Measurements from ENCODE around the gene PPP1R3F.
"Not testable (repeated sequence)": the region's sequence is repeated elsewhere in the genome, so short reads cannot be mapped to it uniquely, and the experiment has no call there.

Gene PPP1R3F

GRCh38 chrX:49300703-49301102 lies 31.1 kb downstream of the PPP1R3F start:
- H3K4me3 ChIP-seq (ENCODE audit: low read depth, low read length), result no peak overlapping the region
- TF ChIP-seq, protein P1, sequence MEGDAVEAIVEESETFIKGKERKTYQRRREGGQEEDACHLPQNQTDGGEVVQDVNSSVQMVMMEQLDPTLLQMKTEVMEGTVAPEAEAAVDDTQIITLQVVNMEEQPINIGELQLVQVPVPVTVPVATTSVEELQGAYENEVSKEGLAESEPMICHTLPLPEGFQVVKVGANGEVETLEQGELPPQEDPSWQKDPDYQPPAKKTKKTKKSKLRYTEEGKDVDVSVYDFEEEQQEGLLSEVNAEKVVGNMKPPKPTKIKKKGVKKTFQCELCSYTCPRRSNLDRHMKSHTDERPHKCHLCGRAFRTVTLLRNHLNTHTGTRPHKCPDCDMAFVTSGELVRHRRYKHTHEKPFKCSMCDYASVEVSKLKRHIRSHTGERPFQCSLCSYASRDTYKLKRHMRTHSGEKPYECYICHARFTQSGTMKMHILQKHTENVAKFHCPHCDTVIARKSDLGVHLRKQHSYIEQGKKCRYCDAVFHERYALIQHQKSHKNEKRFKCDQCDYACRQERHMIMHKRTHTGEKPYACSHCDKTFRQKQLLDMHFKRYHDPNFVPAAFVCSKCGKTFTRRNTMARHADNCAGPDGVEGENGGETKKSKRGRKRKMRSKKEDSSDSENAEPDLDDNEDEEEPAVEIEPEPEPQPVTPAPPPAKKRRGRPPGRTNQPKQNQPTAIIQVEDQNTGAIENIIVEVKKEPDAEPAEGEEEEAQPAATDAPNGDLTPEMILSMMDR (IDR thresholded peaks at IDR 0.05; ENCODE audit: low read depth, low read length), result no peak

GRCh38 chrX:49303346-49303745 lies 33.8 kb downstream of the PPP1R3F start, which contains the start of gene GAGE10:
GAGE10 (plus strand) TSS chrX:49303646; CDS start chrX:49304860, 1,214 bp downstream.
- no peak within 1 kb of the TSS for H3K4me3 ChIP-seq (ENCODE audit: low read depth, low read length)
- TF ChIP-seq, protein P1 (IDR thresholded peaks at IDR 0.05; ENCODE audit: low read depth, low read length), result no peak

DNA sequence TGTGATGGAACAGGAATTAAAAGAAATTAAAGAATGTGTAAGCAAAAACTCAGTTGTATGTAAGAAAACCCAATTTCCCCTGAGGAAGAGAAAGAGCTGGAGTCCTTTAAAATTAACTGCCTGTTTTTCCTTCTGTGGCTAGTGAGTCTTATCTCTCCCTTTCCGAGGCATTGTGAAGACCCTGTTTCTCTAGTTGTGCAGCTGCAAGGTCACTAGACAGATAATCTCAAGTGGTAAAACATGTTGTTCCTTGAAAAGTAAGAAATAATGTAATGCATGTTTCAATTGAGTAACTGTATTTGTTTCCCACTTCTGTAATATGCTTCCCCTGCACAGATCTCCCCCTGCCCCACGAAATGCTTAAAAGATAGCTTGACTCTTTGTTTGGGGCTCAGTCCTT lies 38.2 kb downstream of the PPP1R3F start:
- not testable (repeated sequence) for H3K4me3 ChIP-seq (ENCODE audit: low read depth, low read length)

- TF ChIP-seq, protein P1 (IDR thresholded peaks at IDR 0.05; ENCODE audit: low read depth, low read length), result no peak
- peak overlapping the region; percentile 49 for H3K4me3 ChIP-seq (ENCODE audit: low read depth, low read length)
Observed at GRCh38 chrX:49308604-49309269, 39.1 kb downstream of the PPP1R3F start.

GRCh38 chrX:49309401-49309981 lies 39.9 kb downstream of the PPP1R3F start:
- peak overlapping the region; percentile 49 for H3K4me3 ChIP-seq (ENCODE audit: low read depth, low read length)
- TF ChIP-seq, protein P1 (IDR thresholded peaks at IDR 0.05; ENCODE audit: low read depth, low read length), result no peak

- TF ChIP-seq, protein P1 (IDR thresholded peaks at IDR 0.05; ENCODE audit: low read depth, low read length), result no peak
- H3K4me3 ChIP-seq (ENCODE audit: low read depth, low read length), result no peak overlapping the region
Observed at GRCh38 chrX:49310371-49310770, 40.8 kb downstream of the PPP1R3F start.

DNA sequence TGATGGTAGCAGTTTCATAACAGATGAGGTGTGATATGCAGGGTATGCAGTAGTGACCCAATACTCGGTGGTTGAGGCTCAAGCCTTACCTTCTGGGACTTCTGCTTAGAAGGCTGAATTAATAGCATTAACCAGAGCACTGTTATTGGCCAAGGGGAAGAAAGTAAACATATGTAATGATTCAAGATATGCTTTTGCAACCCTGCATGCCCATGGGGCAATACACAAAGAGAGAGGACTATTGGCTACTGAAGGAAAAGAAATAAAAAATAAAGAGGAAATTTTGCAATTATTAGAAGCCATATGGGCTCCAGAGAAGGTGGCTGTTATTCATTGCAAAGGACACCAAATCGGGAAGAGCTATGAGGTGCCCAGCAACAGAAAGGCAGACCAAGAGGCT lies 42.6 kb downstream of the PPP1R3F start:
- H3K4me3 ChIP-seq (ENCODE audit: low read depth, low read length), result no peak overlapping the region
- TF ChIP-seq, protein P1 (IDR thresholded peaks at IDR 0.05; ENCODE audit: low read depth, low read length), result no peak
